Activated CD8-positive, alpha-beta memory T cell treated with anti-CD3 and anti-CD28 coated beads for 36 hours (primary cell): ENCODE measurements around the gene ERI2. TPM values are rescaled to one million over a fixed set of nuclear protein-coding genes. Genes with fewer than 3 reads are reported as not detected.
"Not testable (repeated sequence)": the region's sequence is repeated elsewhere in the genome, so short reads cannot be mapped to it uniquely, and the experiment has no call there.

ENCODE experiments used
- CTCF ChIA-PET: fragments of 350-600 bp; sonication (Branson Sonifier 250); formaldehyde crosslinking; loops from one replicate; lab custom pipeline; 2021; ENCODE audit warnings: antibody characterized with exemption; lab: Charles Lee
- POLR2A ChIA-PET: fragments of 350-600 bp; sonication (Branson Sonifier 250); formaldehyde crosslinking; loops from one replicate; lab custom pipeline; 2021; ENCODE audit warnings: antibody characterized with exemption; lab: Charles Lee
- total RNA-seq, 2 experiments: library from RNA; stranded (reverse); gene quantifications; one replicate each; pipeline ENCODE4 v1.2.3, GENCODE V29; 2021

The ERI2 gene
- total RNA-seq, 2 experiments from 2014 or later, result 21.8 to 23.2 TPM

GRCh38 chr16:20822521-20823325, 16.5 kb upstream of the ERI2 start:
- ChIA-PET POLR2A (no interaction called here), CTCF (no interaction called here)

- ChIA-PET POLR2A (no interaction called here), CTCF (no interaction called here)
These were observed 15.4 kb upstream of the ERI2 start for GRCh38 chr16:20821682-20822081.

- ChIA-PET POLR2A (no interaction called here), CTCF (interaction anchor here (0.5 kb wide), 1 partner anchor 47 kb away, joined by 3 read pairs; no protein-coding TSS in a partner anchor)
These were observed 12.8 kb upstream of the ERI2 start for GRCh38 chr16:20818929-20819585.

- POLR2A ChIA-PET, result no interaction called here
- CTCF ChIA-PET, result interaction anchor here (1.0 kb wide), 1 partner anchor 10 kb away, joined by 4 read pairs; no protein-coding TSS in a partner anchor
These were observed 8.5 kb upstream of the ERI2 start for GRCh38 chr16:20814784-20815183.

- ChIA-PET CTCF (interaction anchor here (0.7 kb wide), 1 partner anchor 8 kb away, joined by 7 read pairs; no protein-coding TSS in a partner anchor), POLR2A (no interaction called here)
These were observed 6.2 kb upstream of the ERI2 start for GRCh38 chr16:20812510-20812909.

- CTCF ChIA-PET, result no interaction called here
- POLR2A ChIA-PET, result no interaction called here
These were observed 5.7 kb upstream of the ERI2 start for GRCh38 chr16:20811889-20812439.

GRCh38 chr16:20807862-20808261, 1.6 kb upstream of the ERI2 start:
- POLR2A ChIA-PET, result no interaction called here
- CTCF ChIA-PET, result interaction anchor here (0.7 kb wide), 1 partner anchor 157 kb away, joined by 4 read pairs; no protein-coding TSS in a partner anchor

- POLR2A ChIA-PET, result interaction anchor here (1.0 to 1.1 kb wide), 2 partner anchors 64 to 94 kb away, joined by 3 to 5 read pairs; partner anchors contain the start of genes DCUN1D3 and LYRM1
- CTCF ChIA-PET, result not testable (repeated sequence)
These were observed 546 bp downstream of the ERI2 start for GRCh38 chr16:20805684-20806167.

GRCh38 chr16:20803561-20804214, 2.6 kb downstream of the ERI2 start:
- ChIA-PET CTCF (interaction anchor here (1.3 kb wide), 1 partner anchor 11 kb away, joined by 4 read pairs; no protein-coding TSS in a partner anchor), POLR2A (no interaction called here)

GRCh38 chr16:20803192-20803560, 3.1 kb downstream of the ERI2 start:
- ChIA-PET CTCF (no interaction called here), POLR2A (no interaction called here)

GRCh38 chr16:20801278-20801677, 5.0 kb downstream of the ERI2 start:
- ChIA-PET CTCF (no interaction called here), POLR2A (no interaction called here)

GRCh38 chr16:20799599-20799998, 6.7 kb downstream of the ERI2 start:
- POLR2A ChIA-PET, result no interaction called here
- CTCF ChIA-PET, result interaction anchor here (0.6 to 0.9 kb wide), 3 partner anchors 199 to 386 kb away, joined by 3 read pairs; no protein-coding TSS in a partner anchor

- ChIA-PET CTCF (no interaction called here), POLR2A (no interaction called here)
These were observed 7.9 kb downstream of the ERI2 start for GRCh38 chr16:20798364-20798763.

GRCh38 chr16:20791923-20792612, 14.2 kb downstream of the ERI2 start:
- ChIA-PET CTCF (interaction anchor here (0.6 kb wide), 1 partner anchor 21 kb away, joined by 5 read pairs; no protein-coding TSS in a partner anchor), POLR2A (no interaction called here)

- ChIA-PET CTCF (interaction anchor here (0.8 kb wide), 1 partner anchor 15 kb away, joined by 3 read pairs; no protein-coding TSS in a partner anchor), POLR2A (interaction anchor here (0.7 kb wide), 1 partner anchor 189 kb away, joined by 11 read pairs; no protein-coding TSS in a partner anchor)
These were observed 17.1 kb downstream of the ERI2 start for GRCh38 chr16:20789130-20789529.

- ChIA-PET CTCF (no interaction called here), POLR2A (no interaction called here)
These were observed 22.1 kb downstream of the ERI2 start for GRCh38 chr16:20784204-20784603.

- POLR2A ChIA-PET, result no interaction called here
- CTCF ChIA-PET, result no interaction called here
These were observed 23.8 kb downstream of the ERI2 start for GRCh38 chr16:20782470-20782869.

- ChIA-PET CTCF (no interaction called here), POLR2A (no interaction called here)
These were observed 24.6 kb downstream of the ERI2 start for GRCh38 chr16:20781697-20782096.
